NCI-H2107 treated with DMSO at 0.1 percent for 48 hours (cell line): ENCODE data around the gene CLCN4.
A peak's percentile ranks its signal among the peaks of the same experiment; 100 is the strongest.

Experiments
- DNase-seq: peaks from one replicate; lab custom pipeline; 2025; ENCODE audit not compliant: unreplicated experiment; lab: John Stamatoyannopoulos, UW

The CLCN4 gene

GRCh38 chrX:10193587-10193986 is 36.8 kb downstream of the CLCN4 start:
- no peak for DNase-seq

GRCh38 chrX:10195425-10195824 is 38.6 kb downstream of the CLCN4 start:
- DNase-seq, result no peak

GRCh38 chrX:10195947-10196346 is 39.2 kb downstream of the CLCN4 start:
- DNase-seq, result no peak

- DNase-seq, result peak; percentile 77
These were observed 40.8 kb downstream of the CLCN4 start for GRCh38 chrX:10197279-10198210.

- no peak for DNase-seq
These were observed 41.5 kb downstream of the CLCN4 start for GRCh38 chrX:10198254-10198653.

- no peak for DNase-seq
These were observed 42.4 kb downstream of the CLCN4 start for GRCh38 chrX:10199212-10199611.

GRCh38 chrX:10203617-10204016 is 46.8 kb downstream of the CLCN4 start:
- DNase-seq, result peak; percentile 43

GRCh38 chrX:10206317-10206716 is 49.5 kb downstream of the CLCN4 start:
- DNase-seq, result no peak

- no peak for DNase-seq
These were observed 51.6 kb downstream of the CLCN4 start for GRCh38 chrX:10208281-10208856.

GRCh38 chrX:10208953-10209352 is 52.2 kb downstream of the CLCN4 start:
- no peak for DNase-seq

GRCh38 chrX:10212395-10212794 is 55.6 kb downstream of the CLCN4 start:
- DNase-seq, result no peak

- no peak for DNase-seq
These were observed 56.9 kb downstream of the CLCN4 start for GRCh38 chrX:10213716-10214115.

- no peak for DNase-seq
These were observed 59.4 kb downstream of the CLCN4 start for GRCh38 chrX:10216208-10216607.

- no peak for DNase-seq
These were observed 60.4 kb downstream of the CLCN4 start for GRCh38 chrX:10217198-10217597.

- no peak for DNase-seq
These were observed 64.9 kb downstream of the CLCN4 start for GRCh38 chrX:10221651-10222050.

- DNase-seq, result no peak
These were observed 66.5 kb downstream of the CLCN4 start for GRCh38 chrX:10223276-10223675.

GRCh38 chrX:10223781-10224180 is 67.0 kb downstream of the CLCN4 start:
- no peak for DNase-seq

- DNase-seq, result no peak
These were observed 73.4 kb downstream of the CLCN4 start for GRCh38 chrX:10230222-10230621.

- no peak for DNase-seq
These were observed 74.7 kb downstream of the CLCN4 start for GRCh38 chrX:10231461-10231860.

GRCh38 chrX:10233173-10233572 is 76.4 kb downstream of the CLCN4 start:
- no peak for DNase-seq

GRCh38 chrX:10233696-10234095 is 76.9 kb downstream of the CLCN4 start:
- DNase-seq, result no peak

- DNase-seq, result no peak
These were observed 79.1 kb downstream of the CLCN4 start for GRCh38 chrX:10235851-10236250.
